ENCODE results near the gene DNASE1L2. TPM values are rescaled to one million over a fixed set of nuclear protein-coding genes. Genes with fewer than 3 reads are reported as not detected.
"Not testable (repeated sequence)": the region's sequence is repeated elsewhere in the genome, so short reads cannot be mapped to it uniquely, and the experiment has no call there.

The DNASE1L2 gene
- total RNA-seq, 2 donors from 2014 or later: 0.37 to 0.42 TPM

DNA sequence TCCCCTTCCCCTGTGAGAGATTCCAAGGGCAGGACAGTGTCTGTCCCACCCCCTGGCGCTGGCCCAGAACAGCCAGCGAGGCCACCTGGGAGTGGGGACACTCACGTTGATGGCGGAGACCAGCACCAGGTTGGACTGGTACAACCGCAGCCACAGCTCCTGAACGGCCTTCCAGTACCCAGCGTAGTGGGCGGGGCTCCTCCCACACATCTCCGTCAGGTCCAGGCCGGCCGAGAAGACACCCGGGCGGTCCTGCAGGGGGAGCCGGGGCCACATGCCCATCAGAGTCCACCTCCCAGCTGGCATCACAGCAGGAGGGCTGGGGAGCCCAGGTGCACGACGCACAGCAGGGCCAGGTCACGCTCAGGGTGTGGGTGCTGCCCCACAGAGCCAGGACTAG lies 8.1 kb downstream of the DNASE1L2 start:
- H3K27me3 Mint-ChIP-seq: no peaks in the 10 kb centered on the region
- H3K4me1 Mint-ChIP-seq: peaks cover 3% of the 10 kb centered on the region
- no peak overlapping the region for H3K4me3 Mint-ChIP-seq
- H3K27ac Mint-ChIP-seq: no peak overlapping the region
- no peaks in the 10 kb centered on the region for H3K9me3 ChIP-seq (ENCODE audit: control insufficient read depth, low read length, poor library complexity, severe bottlenecking)
- DNase-seq (no peak), ATAC-seq (no peak)
- H3K36me3 Mint-ChIP-seq (ENCODE audit: low read depth): no peaks in the 10 kb centered on the region

GRCh38 chr16:2244926-2245795 lies 8.9 kb downstream of the DNASE1L2 start:
- Mint-ChIP-seq H3K4me1 (peaks cover 3% of the 10 kb centered on the region), H3K27me3 (no peaks in the 10 kb centered on the region)
- DNase-seq: no peak

DNA sequence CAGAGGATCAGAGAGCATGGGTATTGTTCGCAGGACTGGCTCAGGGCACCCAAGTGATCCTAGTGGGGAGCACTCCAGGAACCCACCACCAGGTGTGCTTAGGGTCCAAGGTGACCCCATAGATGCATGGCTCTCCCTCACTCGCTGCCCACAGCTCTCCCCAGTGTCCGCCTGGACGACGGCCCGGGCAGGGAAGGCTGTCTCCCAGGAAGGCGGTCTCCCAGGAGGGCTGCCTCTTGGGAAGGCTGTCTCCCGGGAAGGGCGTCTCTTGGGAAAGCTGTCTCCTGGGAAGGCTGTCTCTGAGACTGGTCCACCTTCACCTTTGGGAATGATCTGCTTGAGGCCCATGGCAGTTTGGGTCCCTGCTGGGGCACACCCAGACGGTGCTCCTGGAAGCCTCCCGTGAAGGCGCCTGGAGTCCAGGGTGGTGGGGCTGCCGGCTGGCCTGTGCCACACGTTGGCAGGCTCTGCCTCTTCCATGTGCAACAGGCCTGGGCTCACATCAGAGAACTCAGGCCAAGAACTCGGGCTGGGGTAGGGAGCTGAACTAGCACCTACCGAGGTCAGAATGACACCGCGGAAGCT lies 10.1 kb downstream of the DNASE1L2 start:
- Mint-ChIP-seq H3K4me1 (peaks cover 6% of the 10 kb centered on the region), H3K27me3 (no peaks in the 10 kb centered on the region), H3K4me3 (no peak overlapping the region), H3K36me3 (ENCODE audit: low read depth) (no peaks in the 10 kb centered on the region), H3K27ac (no peak overlapping the region)
- ATAC-seq (no peak), DNase-seq (no peak)
- no peaks in the 10 kb centered on the region for H3K9me3 ChIP-seq (ENCODE audit: control insufficient read depth, low read length, poor library complexity, severe bottlenecking)

More at GRCh38 chr16:2244926-2245795, 8.9 kb downstream of the DNASE1L2 start:
- no peaks in the 10 kb centered on the region for H3K36me3 Mint-ChIP-seq (ENCODE audit: low read depth)
- H3K27ac Mint-ChIP-seq: no peak overlapping the region
- H3K4me3 Mint-ChIP-seq: no peak overlapping the region
- no peak for ATAC-seq
- H3K9me3 ChIP-seq (ENCODE audit: control insufficient read depth, low read length, poor library complexity, severe bottlenecking): no peaks in the 10 kb centered on the region

DNA sequence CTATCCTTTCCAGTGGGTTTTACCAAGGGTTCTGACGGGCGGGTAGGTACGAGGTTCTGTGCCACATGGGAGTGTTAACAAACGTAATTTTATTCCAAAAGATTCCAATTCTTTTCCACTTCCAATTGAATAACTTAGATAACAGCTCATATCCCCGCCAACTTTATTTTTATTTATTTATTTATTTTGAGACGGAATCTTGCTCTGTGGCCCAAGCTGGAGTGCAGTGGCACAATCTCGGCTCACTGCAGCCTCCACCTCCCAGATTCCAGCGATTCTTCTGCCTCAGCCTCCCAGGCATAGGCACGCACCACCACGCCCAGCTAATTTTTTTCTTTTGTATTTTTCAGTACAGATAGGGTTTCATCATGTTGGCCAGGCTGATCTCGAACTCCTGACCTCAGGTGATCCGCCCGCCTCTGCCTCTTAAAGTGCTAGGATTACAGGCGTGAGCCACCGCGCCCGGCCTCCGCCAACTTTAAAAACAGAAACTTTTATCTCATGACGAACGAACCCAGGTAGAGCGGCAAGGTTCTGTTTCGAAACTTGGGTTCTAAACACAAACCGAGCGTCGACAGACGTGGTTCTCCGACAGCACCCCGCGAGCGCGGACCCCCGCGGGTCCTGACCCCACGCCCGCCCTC lies 14.5 kb downstream of the DNASE1L2 start:
- no peaks in the 10 kb centered on the region for H3K36me3 Mint-ChIP-seq (ENCODE audit: low read depth)
- H3K27me3 Mint-ChIP-seq: no peaks in the 10 kb centered on the region
- ATAC-seq: peak; percentile 42
- peak in 2 of 3 donors; percentile 26 to 36 for DNase-seq
- H3K27ac Mint-ChIP-seq: peak overlapping the region; percentile 93
- no peaks in the 10 kb centered on the region for H3K9me3 ChIP-seq (ENCODE audit: control insufficient read depth, low read length, poor library complexity, severe bottlenecking)
- peak overlapping the region; percentile 93 for H3K4me3 Mint-ChIP-seq
- peaks cover 3% of the 10 kb centered on the region for H3K4me1 Mint-ChIP-seq

DNA sequence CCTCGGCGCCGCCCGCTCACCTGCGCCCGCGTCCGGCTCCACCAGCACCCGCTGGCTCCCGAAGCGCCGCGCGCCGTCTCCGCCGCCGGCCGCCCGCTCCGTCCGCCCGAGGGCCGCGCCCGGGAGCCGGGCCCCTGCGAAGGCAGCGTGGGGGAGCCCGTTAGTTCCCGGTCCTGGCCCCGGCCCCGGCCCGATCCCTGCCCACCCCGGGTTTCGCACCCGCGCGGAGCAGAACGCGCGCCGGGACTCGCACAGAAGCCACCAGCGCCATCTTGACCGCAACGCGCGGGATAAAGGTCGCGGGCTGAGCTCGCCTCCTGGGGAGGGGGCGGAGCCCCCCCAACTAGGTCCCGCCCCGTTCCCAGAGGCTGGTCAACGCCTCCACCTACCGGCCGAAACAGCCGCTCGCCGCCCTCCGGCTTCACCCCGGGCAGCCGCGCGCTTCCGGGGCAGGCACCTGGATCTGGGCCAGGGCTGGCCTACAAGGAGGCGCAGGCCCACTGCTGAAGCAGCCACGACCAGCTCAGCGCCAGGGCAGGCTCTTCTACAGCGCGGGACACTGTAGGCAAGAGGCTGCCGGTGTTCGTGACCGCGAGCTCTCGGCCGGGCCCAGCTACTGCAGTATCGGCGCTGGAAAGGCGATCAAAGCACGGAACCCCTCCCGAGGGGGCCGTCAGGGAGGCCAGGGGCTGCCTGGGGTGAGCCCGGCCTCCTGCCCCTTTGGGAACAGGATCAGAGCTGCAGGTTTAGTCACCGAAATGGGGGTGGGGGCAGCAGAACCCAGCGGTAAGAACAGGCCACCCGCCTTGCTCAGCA lies 15.3 kb downstream of the DNASE1L2 start, which contains the start of gene ECI1:
Gene ECI1, minus strand, starts transcription at position 292 of the 816 bp plus-strand sequence. Its CDS starts 21 bp downstream, at position 271.
- Mint-ChIP-seq H3K4me1 (peaks cover 3% of the 10 kb centered on the region), H3K36me3 (ENCODE audit: low read depth) (peaks cover under 1% of the 10 kb centered on the region), H3K4me3 (peak within 1 kb of the TSS; percentile 93), H3K27ac (peak within 1 kb of the TSS; percentile 93), H3K27me3 (no peaks in the 10 kb centered on the region)
- ATAC-seq (peak; percentile 80), DNase-seq (peak; percentile 58 to 72 (median 71))
- H3K9me3 ChIP-seq (ENCODE audit: control insufficient read depth, low read length, poor library complexity, severe bottlenecking): no peaks in the 10 kb centered on the region

- H3K4me3 Mint-ChIP-seq: no peak overlapping the region
- H3K36me3 Mint-ChIP-seq (ENCODE audit: low read depth): peaks cover 2% of the 10 kb centered on the region
- peak overlapping the region; percentile 76 for H3K27ac Mint-ChIP-seq
- DNase-seq: no peak
- peaks cover 3% of the 10 kb centered on the region for H3K4me1 Mint-ChIP-seq
- no peaks in the 10 kb centered on the region for H3K9me3 ChIP-seq (ENCODE audit: control insufficient read depth, low read length, poor library complexity, severe bottlenecking)
- ATAC-seq: no peak
- no peaks in the 10 kb centered on the region for H3K27me3 Mint-ChIP-seq
These were observed 16.5 kb downstream of the DNASE1L2 start for GRCh38 chr16:2252806-2253148.

- Mint-ChIP-seq H3K36me3 (ENCODE audit: low read depth) (peaks cover 2% of the 10 kb centered on the region), H3K27ac (peak overlapping the region; percentile 76), H3K27me3 (no peaks in the 10 kb centered on the region), H3K4me1 (peaks cover 3% of the 10 kb centered on the region), H3K4me3 (no peak overlapping the region)
- H3K9me3 ChIP-seq (ENCODE audit: control insufficient read depth, low read length, poor library complexity, severe bottlenecking): no peaks in the 10 kb centered on the region
- no peak for DNase-seq
- ATAC-seq: no peak
These were observed 17.0 kb downstream of the DNASE1L2 start for GRCh38 chr16:2253293-2253692.

- Mint-ChIP-seq H3K27me3 (no peaks in the 10 kb centered on the region), H3K4me3 (peak overlapping the region; percentile 25), H3K36me3 (ENCODE audit: low read depth) (peaks cover 2% of the 10 kb centered on the region), H3K27ac (peak overlapping the region; percentile 71), H3K4me1 (no peaks in the 10 kb centered on the region)
- no peaks in the 10 kb centered on the region for H3K9me3 ChIP-seq (ENCODE audit: control insufficient read depth, low read length, poor library complexity, severe bottlenecking)
- ATAC-seq: no peak
- no peak for DNase-seq
These were observed 20.4 kb downstream of the DNASE1L2 start for GRCh38 chr16:2256531-2257140.

- no peaks in the 10 kb centered on the region for H3K9me3 ChIP-seq (ENCODE audit: control insufficient read depth, low read length, poor library complexity, severe bottlenecking)
- ATAC-seq (no peak), DNase-seq (no peak)
- no peaks in the 10 kb centered on the region for H3K27me3 Mint-ChIP-seq
- no peak overlapping the region for H3K27ac Mint-ChIP-seq
- H3K4me1 Mint-ChIP-seq: peaks cover 2% of the 10 kb centered on the region
- no peak overlapping the region for H3K4me3 Mint-ChIP-seq
- H3K36me3 Mint-ChIP-seq (ENCODE audit: low read depth): peaks cover 7% of the 10 kb centered on the region
These were observed 21.5 kb downstream of the DNASE1L2 start for GRCh38 chr16:2257726-2258125.

DNA sequence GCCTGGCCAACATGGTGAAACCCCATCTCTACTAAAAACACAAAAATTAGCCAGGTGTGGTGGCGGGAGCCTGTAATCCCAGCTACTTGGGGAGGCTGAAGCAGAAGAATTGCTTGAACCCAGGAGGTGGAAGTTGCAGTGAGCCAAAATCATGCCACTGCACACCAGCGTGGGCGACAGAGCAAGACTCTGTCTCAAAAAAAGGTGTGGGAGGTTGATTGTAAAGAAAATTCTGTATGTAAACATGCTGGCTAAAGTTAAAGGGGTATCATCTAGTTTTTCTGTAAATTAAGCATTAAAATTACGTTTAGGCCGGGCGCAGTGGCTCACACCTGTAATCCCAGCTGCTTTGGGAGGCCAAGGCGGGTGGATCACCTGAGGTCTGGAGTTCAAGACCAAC lies 22.3 kb downstream of the DNASE1L2 start:
- H3K4me3 Mint-ChIP-seq; H3K36me3 Mint-ChIP-seq (ENCODE audit: low read depth); H3K27ac Mint-ChIP-seq; H3K27me3 Mint-ChIP-seq; ATAC-seq; H3K4me1 Mint-ChIP-seq; DNase-seq; H3K9me3 ChIP-seq (ENCODE audit: control insufficient read depth, low read length, poor library complexity, severe bottlenecking): not testable (repeated sequence)

DNA sequence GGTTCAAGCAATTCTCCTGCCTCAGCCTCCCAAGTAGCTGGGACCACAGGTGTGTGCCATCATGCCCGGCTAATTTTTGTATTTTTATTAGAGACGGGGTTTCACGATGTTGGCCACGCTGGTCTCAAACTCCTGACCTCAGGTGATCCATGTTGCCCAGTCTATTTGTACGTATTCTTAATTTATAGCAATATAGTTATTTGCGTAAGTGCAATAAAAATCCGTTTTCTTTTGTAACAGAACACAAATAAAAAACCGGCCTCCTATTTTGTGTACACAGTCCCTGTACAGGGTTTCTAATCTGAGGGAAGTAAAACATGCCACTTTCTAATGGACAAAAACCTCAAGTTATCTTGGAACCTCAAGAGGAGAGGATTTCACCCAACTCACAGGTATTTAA lies 24.0 kb downstream of the DNASE1L2 start:
- peaks cover 13% of the 10 kb centered on the region for H3K4me1 Mint-ChIP-seq
- H3K36me3 Mint-ChIP-seq (ENCODE audit: low read depth): peaks cover 8% of the 10 kb centered on the region
- no peaks in the 10 kb centered on the region for H3K27me3 Mint-ChIP-seq
- no peaks in the 10 kb centered on the region for H3K9me3 ChIP-seq (ENCODE audit: control insufficient read depth, low read length, poor library complexity, severe bottlenecking)
- no peak for DNase-seq
- no peak overlapping the region for H3K27ac Mint-ChIP-seq
- no peak for ATAC-seq
- H3K4me3 Mint-ChIP-seq: no peak overlapping the region

DNA sequence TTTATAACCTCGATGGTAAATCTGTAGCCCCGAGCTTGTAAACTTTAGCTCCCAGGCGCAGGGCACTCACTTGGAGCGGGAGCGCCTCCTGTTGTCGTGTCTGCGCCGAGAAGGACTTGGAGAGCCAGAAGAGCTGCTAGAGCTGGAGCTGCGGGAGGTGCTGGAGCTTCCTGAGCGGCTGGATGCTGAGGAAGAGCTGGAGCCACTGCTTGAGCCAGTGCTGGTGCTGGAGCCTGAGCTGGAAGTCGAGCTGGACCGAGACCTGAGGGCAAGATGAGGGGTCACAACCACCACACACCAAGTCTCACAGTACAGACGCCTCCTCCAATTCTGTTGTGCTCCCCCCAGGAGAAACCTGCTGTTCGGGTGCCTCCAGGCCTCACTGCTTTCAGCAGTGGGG lies 26.8 kb downstream of the DNASE1L2 start:
- Mint-ChIP-seq H3K27ac (peak overlapping the region; percentile 39), H3K4me1 (peaks cover 27% of the 10 kb centered on the region)
- H3K27me3 Mint-ChIP-seq; H3K9me3 ChIP-seq (ENCODE audit: control insufficient read depth, low read length, poor library complexity, severe bottlenecking); H3K4me3 Mint-ChIP-seq; H3K36me3 Mint-ChIP-seq (ENCODE audit: low read depth); DNase-seq; ATAC-seq: not testable (repeated sequence)

Data from T-helper 17 cell (primary cell).